Epithelial cell of esophagus (primary cell): Measurements from ENCODE around the gene TOGARAM1.
"Not testable (repeated sequence)": the region's sequence is repeated elsewhere in the genome, so short reads cannot be mapped to it uniquely, and the experiment has no call there.

ENCODE experiments used
- DNase-seq: peaks from one replicate; pipeline ENCODE4 v3.0.0; 2010; ENCODE audit warnings: low read depth
- H3K4me3 ChIP-seq: 2 replicates; pipeline ENCODE4 v1.5.1; 2011; ENCODE audit warnings: mild to moderate bottlenecking, low read length, control low read depth
- TF ChIP-seq, protein P1 (sequence below): IDR thresholded peaks from 2 replicates; pipeline ENCODE4 v1.5.1; 2011; ENCODE audit warnings: low read depth, mild to moderate bottlenecking, low read length, control low read depth, inconsistent platforms; ENCODE audit not compliant: insufficient read depth; ENCODE audit errors: missing control alignments

Gene TOGARAM1

DNA sequence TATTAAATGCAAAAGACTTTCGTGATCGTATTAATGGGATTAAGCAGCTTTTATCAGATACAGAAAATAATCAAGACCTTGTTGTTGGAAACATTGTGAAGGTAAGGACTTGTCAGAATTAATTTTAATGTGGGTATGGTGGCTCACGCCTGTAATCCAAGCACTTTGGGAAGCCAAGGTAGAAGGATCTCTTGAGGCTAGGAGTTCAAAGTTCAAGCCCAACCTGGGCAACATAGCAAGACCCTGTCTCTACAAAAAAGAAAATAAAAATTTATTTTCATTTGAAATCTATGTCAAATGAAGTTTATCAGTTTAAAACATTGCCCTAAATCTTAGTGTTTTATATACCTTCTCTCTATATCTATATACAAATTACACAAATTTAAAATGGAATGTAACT lies 104.7 kb downstream of the TOGARAM1 start:
- TF ChIP-seq, protein P1, sequence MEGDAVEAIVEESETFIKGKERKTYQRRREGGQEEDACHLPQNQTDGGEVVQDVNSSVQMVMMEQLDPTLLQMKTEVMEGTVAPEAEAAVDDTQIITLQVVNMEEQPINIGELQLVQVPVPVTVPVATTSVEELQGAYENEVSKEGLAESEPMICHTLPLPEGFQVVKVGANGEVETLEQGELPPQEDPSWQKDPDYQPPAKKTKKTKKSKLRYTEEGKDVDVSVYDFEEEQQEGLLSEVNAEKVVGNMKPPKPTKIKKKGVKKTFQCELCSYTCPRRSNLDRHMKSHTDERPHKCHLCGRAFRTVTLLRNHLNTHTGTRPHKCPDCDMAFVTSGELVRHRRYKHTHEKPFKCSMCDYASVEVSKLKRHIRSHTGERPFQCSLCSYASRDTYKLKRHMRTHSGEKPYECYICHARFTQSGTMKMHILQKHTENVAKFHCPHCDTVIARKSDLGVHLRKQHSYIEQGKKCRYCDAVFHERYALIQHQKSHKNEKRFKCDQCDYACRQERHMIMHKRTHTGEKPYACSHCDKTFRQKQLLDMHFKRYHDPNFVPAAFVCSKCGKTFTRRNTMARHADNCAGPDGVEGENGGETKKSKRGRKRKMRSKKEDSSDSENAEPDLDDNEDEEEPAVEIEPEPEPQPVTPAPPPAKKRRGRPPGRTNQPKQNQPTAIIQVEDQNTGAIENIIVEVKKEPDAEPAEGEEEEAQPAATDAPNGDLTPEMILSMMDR = no peak
- H3K4me3 ChIP-seq = no peak overlapping the region
- DNase-seq = no peak

DNA sequence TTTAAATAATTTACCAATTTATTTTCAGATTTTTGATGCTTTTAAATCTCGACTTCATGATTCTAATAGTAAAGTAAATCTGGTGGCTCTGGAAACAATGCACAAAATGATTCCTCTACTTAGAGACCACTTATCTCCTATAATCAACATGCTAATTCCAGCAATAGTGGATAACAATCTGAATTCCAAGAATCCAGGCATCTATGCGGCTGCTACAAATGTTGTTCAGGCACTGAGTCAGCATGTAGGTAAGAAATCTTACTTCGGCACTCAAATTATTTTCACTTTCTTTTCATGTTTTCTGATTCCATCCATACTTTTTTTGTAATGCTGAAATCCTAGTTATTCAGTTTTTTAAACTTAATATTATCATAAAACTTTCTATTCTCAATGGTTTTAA lies 106.4 kb downstream of the TOGARAM1 start:
- TF ChIP-seq, protein P1 = no peak
- no peak overlapping the region for H3K4me3 ChIP-seq
- no peak for DNase-seq

DNA sequence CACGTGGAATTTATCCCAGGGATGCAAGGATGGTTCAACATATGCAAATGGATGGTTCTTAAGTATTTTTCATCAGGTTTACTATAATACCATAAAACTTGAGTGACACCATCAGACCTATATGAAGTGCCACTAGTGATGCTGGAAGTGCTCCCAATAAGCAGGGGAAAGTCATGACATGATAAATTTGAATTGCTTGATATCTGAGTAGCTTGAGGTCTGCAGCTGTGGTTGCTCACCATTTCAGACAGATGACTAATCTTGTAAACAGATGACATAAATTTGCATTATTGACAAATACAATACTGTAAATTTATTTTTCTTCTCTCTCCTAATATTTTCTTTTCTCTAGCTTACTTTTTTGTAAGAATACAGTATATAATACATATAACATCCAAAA lies 108.2 kb downstream of the TOGARAM1 start:
- peak; percentile 28 for DNase-seq
- TF ChIP-seq, protein P1 = no peak
- H3K4me3 ChIP-seq = no peak overlapping the region

DNA sequence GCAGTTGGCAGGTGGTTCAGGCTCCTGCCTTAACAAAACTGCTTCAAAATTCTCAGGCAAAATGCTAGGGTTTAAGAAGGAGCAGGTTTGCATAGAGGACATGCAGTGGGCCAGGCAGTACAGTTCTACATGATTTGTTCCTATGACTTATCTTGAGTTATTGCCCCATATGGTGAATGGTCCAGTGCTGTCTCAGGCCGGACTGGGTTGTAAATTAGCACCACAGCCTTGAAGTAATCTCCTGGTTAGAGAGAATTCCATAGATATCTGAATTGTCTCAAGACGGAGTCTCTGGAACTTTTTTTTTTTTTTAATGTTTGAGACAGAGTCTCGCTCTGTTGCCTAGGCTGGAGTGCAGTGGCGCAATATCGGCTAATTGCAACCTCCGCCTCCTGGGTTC lies 110.1 kb downstream of the TOGARAM1 start:
- no peak for DNase-seq
- TF ChIP-seq, protein P1 = no peak
- H3K4me3 ChIP-seq = no peak overlapping the region

DNA sequence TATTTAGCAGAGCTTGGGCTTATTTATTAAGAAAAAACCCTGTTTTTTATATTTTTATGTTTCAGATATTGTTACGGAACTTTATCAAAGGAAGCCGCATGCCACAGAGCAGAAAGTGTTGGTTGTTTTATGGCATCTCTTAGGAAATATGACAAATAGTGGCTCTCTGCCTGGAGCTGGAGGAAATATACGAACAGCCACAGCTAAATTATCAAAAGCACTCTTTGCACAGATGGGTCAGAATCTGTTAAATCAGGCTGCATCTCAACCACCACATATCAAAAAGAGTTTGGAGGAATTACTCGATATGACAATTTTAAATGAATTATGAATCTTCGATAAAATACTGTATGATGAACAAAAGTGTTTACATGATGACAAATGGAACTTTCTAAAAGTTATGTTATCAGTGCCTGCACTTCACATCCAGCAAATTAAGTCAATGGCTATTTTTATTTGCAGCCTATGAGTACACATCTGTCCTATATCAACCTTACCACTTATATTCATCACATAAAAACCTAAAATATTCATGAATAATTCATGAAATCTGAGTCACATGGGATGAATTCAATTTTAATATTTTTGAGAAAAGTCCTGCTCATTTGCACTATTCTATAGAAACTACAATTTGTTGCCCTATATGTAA lies 111.4 kb downstream of the TOGARAM1 start:
- TF ChIP-seq, protein P1 = no peak
- DNase-seq = no peak
- no peak overlapping the region for H3K4me3 ChIP-seq

DNA sequence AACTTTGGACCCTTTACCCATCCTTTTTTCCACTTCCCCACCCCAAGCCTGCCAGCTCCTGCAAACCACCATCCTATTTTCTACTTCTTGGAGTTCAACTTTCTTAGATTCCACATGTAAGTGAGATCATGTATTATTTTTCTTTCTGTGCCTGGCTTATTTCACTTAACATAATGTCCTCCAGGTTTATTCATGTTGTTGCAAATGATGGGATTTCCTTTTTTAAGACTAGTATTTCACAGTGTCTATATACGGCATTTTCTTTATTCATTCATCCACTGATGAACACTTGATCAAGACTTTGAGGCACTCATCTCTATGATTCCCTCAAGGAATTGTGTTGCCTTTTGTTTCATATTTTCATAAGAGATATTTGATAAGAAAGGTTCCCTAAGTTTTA lies 116.3 kb downstream of the TOGARAM1 start:
- H3K4me3 ChIP-seq = no peak overlapping the region
- TF ChIP-seq, protein P1 = no peak
- no peak for DNase-seq

DNA sequence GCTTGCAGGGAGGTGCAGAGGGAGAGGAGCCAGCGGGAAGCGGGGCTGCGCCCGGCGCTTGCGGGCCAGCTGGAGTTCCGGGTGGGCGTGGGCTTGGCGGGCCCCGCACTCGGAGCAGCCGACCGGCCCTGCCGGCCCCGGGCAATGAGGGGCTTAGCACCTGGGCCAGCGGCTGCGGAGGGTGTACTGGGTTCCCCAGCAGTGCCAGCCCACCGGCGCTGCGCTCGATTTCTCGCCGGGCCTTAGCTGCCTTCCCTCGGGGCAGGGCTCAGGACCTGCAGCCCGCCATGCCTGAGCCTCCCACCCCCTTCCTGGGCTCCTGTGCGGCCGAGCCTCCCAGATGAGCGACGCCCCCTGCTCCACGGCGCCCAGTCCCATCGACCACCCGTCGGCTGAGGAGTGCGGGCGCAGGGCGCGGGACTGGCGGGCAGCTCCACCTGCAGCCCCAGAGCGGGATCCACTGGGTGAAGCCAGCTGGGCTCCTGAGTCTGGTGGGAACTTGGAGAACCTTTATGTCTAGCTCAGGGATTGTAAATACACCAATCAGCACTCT lies 118.5 kb downstream of the TOGARAM1 start:
- DNase-seq, H3K4me3 ChIP-seq: not testable (repeated sequence)

DNA sequence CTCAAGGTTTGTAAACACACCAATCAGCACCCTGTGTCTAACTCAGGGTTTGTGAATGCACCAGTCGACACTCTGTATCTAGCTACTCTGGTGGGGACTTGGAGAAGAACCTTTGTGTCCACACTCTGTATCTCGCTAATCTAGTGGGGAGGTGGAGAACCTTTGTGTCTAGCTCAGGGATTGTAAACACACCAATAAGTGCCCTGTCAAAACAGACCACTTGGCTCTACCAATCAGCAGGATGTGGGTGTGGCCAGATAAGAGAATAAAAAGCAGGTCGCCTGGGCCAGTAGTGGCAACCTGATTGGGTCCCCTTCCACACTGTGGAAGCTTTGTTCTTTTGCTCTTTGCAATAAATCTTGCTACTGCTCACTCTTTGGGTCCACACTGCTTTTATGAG lies 119.1 kb downstream of the TOGARAM1 start:
- H3K4me3 ChIP-seq, DNase-seq: not testable (repeated sequence)
